CD4-positive, alpha-beta T cell treated with Interleukin-21 for 1 hour (primary cell): Measurements from ENCODE around the gene ABI3BP.
"Not testable (repeated sequence)": the region's sequence is repeated elsewhere in the genome, so short reads cannot be mapped to it uniquely, and the experiment has no call there.

Experiments used
- DNase-seq: peaks from one replicate; pipeline ENCODE4 v3.0.0-alpha.2; 2020

The ABI3BP gene

GRCh38 chr3:100982710-100983109 lies 10.5 kb downstream of the ABI3BP start:
- DNase-seq, result no peak

- no peak for DNase-seq
Measured at GRCh38 chr3:100981164-100981911, 11.9 kb downstream of the ABI3BP start.

- DNase-seq, result no peak
Measured at GRCh38 chr3:100978011-100978659, 15.1 kb downstream of the ABI3BP start.

GRCh38 chr3:100976611-100977010 lies 16.6 kb downstream of the ABI3BP start:
- DNase-seq, result no peak

GRCh38 chr3:100975714-100976113 lies 17.5 kb downstream of the ABI3BP start:
- DNase-seq, result no peak

GRCh38 chr3:100973594-100973993 lies 19.6 kb downstream of the ABI3BP start:
- DNase-seq, result no peak

GRCh38 chr3:100972867-100973266 lies 20.4 kb downstream of the ABI3BP start:
- no peak for DNase-seq

- no peak for DNase-seq
Measured at GRCh38 chr3:100972301-100972844, 20.8 kb downstream of the ABI3BP start.

- no peak for DNase-seq
Measured at GRCh38 chr3:100971798-100972197, 21.4 kb downstream of the ABI3BP start.

- DNase-seq, result no peak
Measured at GRCh38 chr3:100970477-100970990, 22.7 kb downstream of the ABI3BP start.

- DNase-seq, result no peak
Measured at GRCh38 chr3:100968932-100969906, 24.0 kb downstream of the ABI3BP start.

GRCh38 chr3:100966807-100967206 lies 26.4 kb downstream of the ABI3BP start:
- DNase-seq, result no peak

GRCh38 chr3:100966049-100966491 lies 27.2 kb downstream of the ABI3BP start:
- no peak for DNase-seq

GRCh38 chr3:100963041-100963440 lies 30.2 kb downstream of the ABI3BP start:
- DNase-seq, result no peak

- DNase-seq, result no peak
Measured at GRCh38 chr3:100957261-100957986, 35.8 kb downstream of the ABI3BP start.

- DNase-seq, result no peak
Measured at GRCh38 chr3:100956276-100956675, 36.9 kb downstream of the ABI3BP start.

GRCh38 chr3:100954990-100955389 lies 38.2 kb downstream of the ABI3BP start:
- no peak for DNase-seq

GRCh38 chr3:100954199-100954935 lies 38.9 kb downstream of the ABI3BP start:
- DNase-seq, result no peak

GRCh38 chr3:100953103-100953502 lies 40.1 kb downstream of the ABI3BP start:
- no peak for DNase-seq

- DNase-seq, result no peak
Measured at GRCh38 chr3:100947119-100947518, 46.1 kb downstream of the ABI3BP start.

- not testable (repeated sequence) for DNase-seq
Measured at GRCh38 chr3:100946096-100946495, 47.1 kb downstream of the ABI3BP start.
